Keratinocyte (primary cell): ENCODE data around the gene SLC7A5. TPM values are rescaled to one million over a fixed set of nuclear protein-coding genes. Genes with fewer than 3 reads are reported as not detected.

Source experiments
- DNase-seq: peaks from one replicate; pipeline ENCODE4 v3.0.0-alpha.2; 2011; ENCODE audit warnings: low read depth, missing footprints, low spot score
- FAIRE-seq: peaks from 2 replicates; lab custom pipeline; 2011; peaks lifted over from hg19 to GRCh38; lab: Jason Lieb, UNC
- H2AFZ ChIP-seq: 2 replicates; pipeline ENCODE4 v1.6.0; 2012; ENCODE audit warnings: low read length, control low read depth, inconsistent platforms; ENCODE audit not compliant: control insufficient read depth
- H3K27ac ChIP-seq: 2 replicates; pipeline ENCODE4 v1.5.1; 2011; ENCODE audit warnings: low read length; ENCODE audit not compliant: control insufficient read depth, insufficient read depth
- H3K27me3 ChIP-seq: 3 replicates; pipeline ENCODE4 v1.6.0; 2011; ENCODE audit warnings: low read length; ENCODE audit not compliant: control insufficient read depth, insufficient read depth; ENCODE audit errors: extremely low read depth
- H3K36me3 ChIP-seq, 2 experiments: 2 replicates in 1 of 2; 3 replicates in 1 of 2; pipeline ENCODE4 v1.5.1; 2011; ENCODE audit warnings: low read length in 2 of 2, mild to moderate bottlenecking in 1 of 2; ENCODE audit not compliant: control insufficient read depth in 2 of 2, insufficient read depth in 2 of 2; ENCODE audit errors: extremely low read depth in 1 of 2
- H3K4me1 ChIP-seq: 3 replicates; pipeline ENCODE4 v1.5.1; 2011; ENCODE audit warnings: low read length; ENCODE audit not compliant: control insufficient read depth, insufficient read depth; ENCODE audit errors: extremely low read depth
- H3K4me2 ChIP-seq: 3 replicates; pipeline ENCODE4 v1.6.0; 2011; ENCODE audit warnings: low read depth, low read length; ENCODE audit not compliant: control insufficient read depth, insufficient read depth; ENCODE audit errors: extremely low read depth
- H3K4me3 ChIP-seq, 3 experiments: fragments of 200-600 bp in 1 of 3; sonication (generic) in 1 of 3; 2 replicates in 2 of 3; 3 replicates in 1 of 3; pipeline ENCODE4 v1.5.1; 2011 to 2016; ENCODE audit warnings: low read length in 3 of 3, mild to moderate bottlenecking in 3 of 3, control low read depth in 2 of 3, inconsistent platforms in 1 of 3, low read depth in 1 of 3, mixed read lengths in 1 of 3, mixed run types in 1 of 3, moderate library complexity in 1 of 3; ENCODE audit not compliant: control insufficient read depth in 2 of 3, insufficient read depth in 2 of 3; ENCODE audit errors: extremely low read depth in 1 of 3
- H3K79me2 ChIP-seq: 2 replicates; pipeline ENCODE4 v1.6.0; 2012; ENCODE audit warnings: low read length; ENCODE audit not compliant: control insufficient read depth, insufficient read depth
- H3K9ac ChIP-seq: 3 replicates; pipeline ENCODE4 v1.6.0; 2011; ENCODE audit warnings: low read length; ENCODE audit not compliant: control insufficient read depth, insufficient read depth; ENCODE audit errors: extremely low read depth
- H3K9me1 ChIP-seq: 3 replicates; pipeline ENCODE4 v1.6.0; 2011; ENCODE audit warnings: low read length; ENCODE audit not compliant: control insufficient read depth, insufficient read depth; ENCODE audit errors: extremely low read depth
- H3K9me3 ChIP-seq: 2 replicates; pipeline ENCODE4 v1.5.1; 2012; ENCODE audit warnings: low read depth, low read length; ENCODE audit not compliant: control insufficient read depth
- H4K20me1 ChIP-seq: 3 replicates; pipeline ENCODE4 v1.6.0; 2011; ENCODE audit warnings: low read length; ENCODE audit not compliant: control insufficient read depth, insufficient read depth; ENCODE audit errors: extremely low read depth
- CTCF ChIP-seq, 3 experiments: IDR thresholded peaks in 1 of 3; conservative IDR thresholded peaks in 1 of 3; optimal IDR thresholded peaks in 1 of 3; 2 replicates in 2 of 3; 3 replicates in 1 of 3; pipeline versions ENCODE3 to v1.5.1; 2011; ENCODE audit warnings: low read length in 3 of 3, mild to moderate bottlenecking in 3 of 3, moderate library complexity in 2 of 3, control low read depth in 1 of 3, inconsistent platforms in 1 of 3; ENCODE audit not compliant: insufficient read depth in 2 of 3; ENCODE audit errors: extremely low read depth in 1 of 3
- EZH2 ChIP-seq: IDR thresholded peaks from one replicate; pipeline ENCODE4 v1.6.1; 2012; ENCODE audit warnings: inconsistent platforms, mild to moderate bottlenecking, low read length, moderate library complexity
- dilution Hi-C: fragments of 300-500 bp; cut with MboI; formaldehyde crosslinking; loops from one replicate; pipeline ENCODE4 v1.7.0; 2020; ENCODE audit warnings: low sequenced_read_pairs; ENCODE audit not compliant: extremely low pct_ligation_motif_present
- polyA plus RNA-seq, 5 experiments: library from polyadenylated mRNA; depleted of rRNA in 3 of 5; stranded (reverse) in 3 of 5; stranded (forward) in 1 of 5; unstranded in 1 of 5; fragments of >200 nt; gene quantifications; 1 replicate in 1 of 5; 2 replicates in 3 of 5; 3 replicates in 1 of 5; pipeline versions ENCODE4 v1.2.1 to v1.2.3, GENCODE V29; 2011 to 2012; ENCODE audit warnings: missing spikeins in 2 of 5, low read depth in 1 of 5, low replicate concordance in 1 of 5

The SLC7A5 gene
- polyA plus RNA-seq, 1 donor (not counting 4 experiments of a cell fraction or from before 2014, with no cell fraction given): 114 TPM

GRCh38 chr16:87843678-87844105, 25.6 kb downstream of the SLC7A5 start:
- H3K36me3 ChIP-seq: peaks cover 56 to 91% of the 10 kb centered on the region in 2 experiments
- TF ChIP-seq EZH2 (no peak), CTCF (optimal IDR thresholded peaks at IDR 0.05 in 1 of 3, IDR thresholded peaks at IDR 0.05 in 1 of 3, conservative IDR thresholded peaks at IDR 0.05 in 1 of 3; ENCODE audit: extremely low read depth in 1 of 3, insufficient read depth in 2 of 3, low read length in 3 of 3) (no peak)
- H3K4me2 ChIP-seq: no peak overlapping the region
- peaks cover 3% of the 10 kb centered on the region for H3K9me1 ChIP-seq
- dilution Hi-C loops: no loop called here
- H3K27me3 ChIP-seq: no peaks in the 10 kb centered on the region
- H3K9ac ChIP-seq: peak overlapping the region; percentile 9
- H3K79me2 ChIP-seq: peaks cover 90% of the 10 kb centered on the region
- peaks cover 21% of the 10 kb centered on the region for H3K4me1 ChIP-seq
- H3K4me3 ChIP-seq: no peak overlapping the region
- FAIRE-seq (no peak), DNase-seq (no peak)
- H4K20me1 ChIP-seq: peaks cover 59% of the 10 kb centered on the region
- no peak overlapping the region for H2AFZ ChIP-seq
- no peaks in the 10 kb centered on the region for H3K9me3 ChIP-seq
- no peak overlapping the region for H3K27ac ChIP-seq

GRCh38 chr16:87842209-87842869, 27.0 kb downstream of the SLC7A5 start:
- H3K4me3 ChIP-seq: no peak overlapping the region
- H3K27ac ChIP-seq: no peak overlapping the region
- FAIRE-seq: no peak
- H3K36me3 ChIP-seq: peaks cover 57 to 92% of the 10 kb centered on the region in 2 experiments
- peaks cover 21% of the 10 kb centered on the region for H3K4me1 ChIP-seq
- H3K9me3 ChIP-seq: no peaks in the 10 kb centered on the region
- peaks cover 45% of the 10 kb centered on the region for H4K20me1 ChIP-seq
- no peak overlapping the region for H2AFZ ChIP-seq
- no peak for DNase-seq
- H3K79me2 ChIP-seq: peaks cover 79% of the 10 kb centered on the region
- H3K4me2 ChIP-seq: no peak overlapping the region
- no peaks in the 10 kb centered on the region for H3K27me3 ChIP-seq
- peaks cover 3% of the 10 kb centered on the region for H3K9me1 ChIP-seq
- dilution Hi-C loops: no loop called here
- H3K9ac ChIP-seq: no peak overlapping the region
- TF ChIP-seq EZH2 (no peak), CTCF (optimal IDR thresholded peaks at IDR 0.05 in 1 of 3, IDR thresholded peaks at IDR 0.05 in 1 of 3, conservative IDR thresholded peaks at IDR 0.05 in 1 of 3; ENCODE audit: extremely low read depth in 1 of 3, insufficient read depth in 2 of 3, low read length in 3 of 3) (no peak)
